Measurements from ENCODE around the gene KRTAP10-6. TPM values are rescaled to one million over a fixed set of nuclear protein-coding genes. Genes with fewer than 3 reads are reported as not detected.

KRTAP10-6 gene
- total RNA-seq, 1 experiment from 2014 or later = not detected

DNA sequence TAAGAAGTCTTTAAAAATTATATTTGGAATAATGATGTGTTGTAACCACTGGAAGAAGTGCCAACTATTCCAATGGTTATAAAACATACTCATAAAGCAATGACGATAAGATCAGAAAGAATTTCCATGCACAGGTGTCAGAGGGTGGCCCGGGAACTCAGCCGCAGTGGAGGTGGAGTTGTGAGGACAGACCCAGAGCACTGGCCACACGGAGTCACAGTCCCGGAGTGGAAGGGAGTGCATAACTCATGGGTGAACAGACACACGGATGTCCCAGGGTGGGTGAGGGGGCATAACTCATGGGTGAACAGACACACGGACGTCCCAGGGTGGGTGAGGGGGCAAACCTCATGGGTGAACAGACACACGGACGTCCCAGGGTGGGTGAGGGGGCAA lies 16.3 kb downstream of the KRTAP10-6 start:
- H3K36me3 ChIP-seq (ENCODE audit: control insufficient read depth in 1 of 2, insufficient read depth in 2 of 2, low read length in 2 of 2) = no peaks in the 10 kb centered on the region
- peaks cover 0 to 4% of the 10 kb centered on the region in 2 experiments; a peak in 2 of 4 replicates for H3K9me3 ChIP-seq (ENCODE audit: control insufficient read depth in 1 of 2, insufficient read depth in 1 of 2, low read depth in 1 of 2, low read length in 2 of 2)
- BruUV-seq (replicated peaks) = no TSS peak
- ChIA-PET POLR2A (no interaction called here), CTCF (no interaction called here), RAD21 (ENCODE audit: low non-redundant PET in 1 of 2, low total read pairs in 2 of 2, uncharacterized antibody in 2 of 2, unreplicated experiment in 2 of 2) (no interaction called here)
- ATAC-seq = no peak
- no peak overlapping the region for H3K9ac ChIP-seq (ENCODE audit: low read length)
- no peaks in the 10 kb centered on the region for H3K79me2 ChIP-seq (ENCODE audit: insufficient read depth, low read length)
- no peak overlapping the region for H3K27ac ChIP-seq (ENCODE audit: low read depth, low read length)
- no peak overlapping the region for H3K4me2 ChIP-seq (ENCODE audit: low read length)
- intact Hi-C loops (cut with micrococcal nuclease) = no loop called here
- no peaks in the 10 kb centered on the region for H4K20me1 ChIP-seq (ENCODE audit: insufficient read depth)
- H3K4me1 ChIP-seq (ENCODE audit: control insufficient read depth in 1 of 2, insufficient read depth in 2 of 2, low read length in 2 of 2) = peaks cover 0 to 3% of the 10 kb centered on the region in 2 experiments; a peak in 1 of 4 replicates
- DNase-seq (ENCODE audit: low read depth, low spot score) = no peak
- peaks cover 4% of the 10 kb centered on the region; the same call in 1 of the 2 replicates for H3K27me3 ChIP-seq (ENCODE audit: insufficient read depth, low read length)
- H2AFZ ChIP-seq (ENCODE audit: low read depth, low read length, poor library complexity, severe bottlenecking) = no peak overlapping the region
- TF ChIP-seq EZH2 (IDR thresholded peaks at IDR 0.05) (no peak), ZFX (IDR thresholded peaks at IDR 0.05) (no peak), JUND (IDR thresholded peaks at IDR 0.05) (no peak), POLR2AphosphoS5 (IDR thresholded peaks at IDR 0.05; ENCODE audit: low read depth, low read length) (no peak), SP1 (IDR thresholded peaks at IDR 0.05; ENCODE audit: low read depth) (no peak), RAD21 (IDR thresholded peaks at IDR 0.05; ENCODE audit: low read depth) (no peak), ZNF274 (IDR thresholded peaks at IDR 0.05; ENCODE audit: low read depth, low read length) (no peak), EGR1 (IDR thresholded peaks at IDR 0.05; ENCODE audit: low read depth) (no peak)
- TF ChIP-seq, protein P1, sequence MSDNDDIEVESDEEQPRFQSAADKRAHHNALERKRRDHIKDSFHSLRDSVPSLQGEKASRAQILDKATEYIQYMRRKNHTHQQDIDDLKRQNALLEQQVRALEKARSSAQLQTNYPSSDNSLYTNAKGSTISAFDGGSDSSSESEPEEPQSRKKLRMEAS (IDR thresholded peaks at IDR 0.05) = no peak
- TF ChIP-seq, protein P2, sequence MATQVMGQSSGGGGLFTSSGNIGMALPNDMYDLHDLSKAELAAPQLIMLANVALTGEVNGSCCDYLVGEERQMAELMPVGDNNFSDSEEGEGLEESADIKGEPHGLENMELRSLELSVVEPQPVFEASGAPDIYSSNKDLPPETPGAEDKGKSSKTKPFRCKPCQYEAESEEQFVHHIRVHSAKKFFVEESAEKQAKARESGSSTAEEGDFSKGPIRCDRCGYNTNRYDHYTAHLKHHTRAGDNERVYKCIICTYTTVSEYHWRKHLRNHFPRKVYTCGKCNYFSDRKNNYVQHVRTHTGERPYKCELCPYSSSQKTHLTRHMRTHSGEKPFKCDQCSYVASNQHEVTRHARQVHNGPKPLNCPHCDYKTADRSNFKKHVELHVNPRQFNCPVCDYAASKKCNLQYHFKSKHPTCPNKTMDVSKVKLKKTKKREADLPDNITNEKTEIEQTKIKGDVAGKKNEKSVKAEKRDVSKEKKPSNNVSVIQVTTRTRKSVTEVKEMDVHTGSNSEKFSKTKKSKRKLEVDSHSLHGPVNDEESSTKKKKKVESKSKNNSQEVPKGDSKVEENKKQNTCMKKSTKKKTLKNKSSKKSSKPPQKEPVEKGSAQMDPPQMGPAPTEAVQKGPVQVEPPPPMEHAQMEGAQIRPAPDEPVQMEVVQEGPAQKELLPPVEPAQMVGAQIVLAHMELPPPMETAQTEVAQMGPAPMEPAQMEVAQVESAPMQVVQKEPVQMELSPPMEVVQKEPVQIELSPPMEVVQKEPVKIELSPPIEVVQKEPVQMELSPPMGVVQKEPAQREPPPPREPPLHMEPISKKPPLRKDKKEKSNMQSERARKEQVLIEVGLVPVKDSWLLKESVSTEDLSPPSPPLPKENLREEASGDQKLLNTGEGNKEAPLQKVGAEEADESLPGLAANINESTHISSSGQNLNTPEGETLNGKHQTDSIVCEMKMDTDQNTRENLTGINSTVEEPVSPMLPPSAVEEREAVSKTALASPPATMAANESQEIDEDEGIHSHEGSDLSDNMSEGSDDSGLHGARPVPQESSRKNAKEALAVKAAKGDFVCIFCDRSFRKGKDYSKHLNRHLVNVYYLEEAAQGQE (IDR thresholded peaks at IDR 0.05; ENCODE audit: low read depth) = no peak
- TF ChIP-seq, protein P3, sequence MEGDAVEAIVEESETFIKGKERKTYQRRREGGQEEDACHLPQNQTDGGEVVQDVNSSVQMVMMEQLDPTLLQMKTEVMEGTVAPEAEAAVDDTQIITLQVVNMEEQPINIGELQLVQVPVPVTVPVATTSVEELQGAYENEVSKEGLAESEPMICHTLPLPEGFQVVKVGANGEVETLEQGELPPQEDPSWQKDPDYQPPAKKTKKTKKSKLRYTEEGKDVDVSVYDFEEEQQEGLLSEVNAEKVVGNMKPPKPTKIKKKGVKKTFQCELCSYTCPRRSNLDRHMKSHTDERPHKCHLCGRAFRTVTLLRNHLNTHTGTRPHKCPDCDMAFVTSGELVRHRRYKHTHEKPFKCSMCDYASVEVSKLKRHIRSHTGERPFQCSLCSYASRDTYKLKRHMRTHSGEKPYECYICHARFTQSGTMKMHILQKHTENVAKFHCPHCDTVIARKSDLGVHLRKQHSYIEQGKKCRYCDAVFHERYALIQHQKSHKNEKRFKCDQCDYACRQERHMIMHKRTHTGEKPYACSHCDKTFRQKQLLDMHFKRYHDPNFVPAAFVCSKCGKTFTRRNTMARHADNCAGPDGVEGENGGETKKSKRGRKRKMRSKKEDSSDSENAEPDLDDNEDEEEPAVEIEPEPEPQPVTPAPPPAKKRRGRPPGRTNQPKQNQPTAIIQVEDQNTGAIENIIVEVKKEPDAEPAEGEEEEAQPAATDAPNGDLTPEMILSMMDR (IDR thresholded peaks at IDR 0.05 in 2 of 3, conservative IDR thresholded peaks at IDR 0.05 in 1 of 3; ENCODE audit: borderline replicate concordance in 1 of 3, insufficient read depth in 1 of 3, low read depth in 2 of 3, low read length in 2 of 3) = no peak
- no peak overlapping the region for H3K4me3 ChIP-seq (replicated peaks in 1 of 2; ENCODE audit: low read depth in 1 of 2, low read length in 2 of 2)
- no peaks in the 10 kb centered on the region for H3K9me2 ChIP-seq (ENCODE audit: insufficient read depth)

Measured in HCT116 (cell line).